ENCODE data around the gene TCF25.
A peak's percentile ranks its signal among the peaks of the same experiment; 100 is the strongest.
"Not testable (repeated sequence)": the region's sequence is repeated elsewhere in the genome, so short reads cannot be mapped to it uniquely, and the experiment has no call there.

The TCF25 gene

GRCh38 chr16:89906140-89907025, 33.0 kb downstream of the TCF25 start:
- DNase-seq: peak in 1 of 2 experiments; percentile 20

GRCh38 chr16:89907055-89907814, 33.8 kb downstream of the TCF25 start:
- no peak for DNase-seq

GRCh38 chr16:89908236-89908635, 34.8 kb downstream of the TCF25 start:
- DNase-seq: no peak

GRCh38 chr16:89909777-89910716, 36.7 kb downstream of the TCF25 start:
- peak in 1 of 2 experiments; percentile 79 for DNase-seq

GRCh38 chr16:89910717-89911354, 37.4 kb downstream of the TCF25 start:
- DNase-seq: no peak

GRCh38 chr16:89911375-89911774, 38.0 kb downstream of the TCF25 start:
- DNase-seq: no peak

- no peak for DNase-seq
Measured at GRCh38 chr16:89912143-89912542, 38.8 kb downstream of the TCF25 start.

- no peak for DNase-seq
Measured at GRCh38 chr16:89912627-89913026, 39.2 kb downstream of the TCF25 start.

- no peak for DNase-seq
Measured at GRCh38 chr16:89913408-89914387, 40.3 kb downstream of the TCF25 start.

- not testable (repeated sequence) for DNase-seq
Measured at GRCh38 chr16:89914642-89915285, 41.4 kb downstream of the TCF25 start.

GRCh38 chr16:89915303-89916232, 42.2 kb downstream of the TCF25 start:
- no peak for DNase-seq

GRCh38 chr16:89917773-89918452, 44.5 kb downstream of the TCF25 start:
- DNase-seq: peak; percentile 65 to 79

GRCh38 chr16:89918453-89919347, 45.3 kb downstream of the TCF25 start, which contains the start of gene MC1R:
TSS of gene MC1R (plus strand) at chr16:89918862. CDS start at chr16:89919259, 397 bp downstream.
- peak; percentile 27 to 60 for DNase-seq

GRCh38 chr16:89919535-89920406, 46.4 kb downstream of the TCF25 start:
- DNase-seq: no peak

- DNase-seq: no peak
Measured at GRCh38 chr16:89920723-89921122, 47.3 kb downstream of the TCF25 start.

- peak in 1 of 2 experiments; percentile 15 for DNase-seq
Measured at GRCh38 chr16:89921131-89921701, 47.8 kb downstream of the TCF25 start.
